Progenitor cell of endocrine pancreas (in vitro differentiated cells): Measurements from ENCODE around the gene MLH3. TPM values are rescaled to one million over a fixed set of nuclear protein-coding genes. Genes with fewer than 3 reads are reported as not detected.

Experiments
- DNase-seq: peaks from one replicate; pipeline ENCODE4 v3.0.0; 2021; ENCODE audit warnings: low spot score; ENCODE audit not compliant: unreplicated experiment
- H3K27ac Mint-ChIP-seq: 2 replicates; pipeline ENCODE4 v1.8.0; 2021; ENCODE audit warnings: mild to moderate bottlenecking, moderate library complexity, mixed read lengths
- H3K27me3 Mint-ChIP-seq: 2 replicates; pipeline ENCODE4 v1.8.0; 2021; ENCODE audit warnings: mixed read lengths
- H3K36me3 Mint-ChIP-seq: 2 replicates; pipeline ENCODE4 v1.8.0; 2022; ENCODE audit warnings: mixed read lengths; ENCODE audit not compliant: insufficient read depth
- H3K4me1 Mint-ChIP-seq: 2 replicates; pipeline ENCODE4 v1.8.0; 2021; ENCODE audit warnings: low read depth, mixed read lengths
- H3K4me3 Mint-ChIP-seq: 2 replicates; pipeline ENCODE4 v1.8.0; 2021; ENCODE audit warnings: low read depth, mild to moderate bottlenecking, moderate library complexity, mixed read lengths
- H3K9me3 Mint-ChIP-seq: 2 replicates; pipeline ENCODE4 v1.8.0; 2021; ENCODE audit warnings: low read depth, mixed read lengths
- total RNA-seq: library from RNA; stranded (reverse); gene quantifications from 2 replicates; pipeline ENCODE4 v1.2.1, GENCODE V29; 2021
- TF ChIP-seq, protein P1 (sequence below): fragments of 200-600 bp; sonication (generic); IDR thresholded peaks from one replicate; pipeline ENCODE4 v1.5.0; 2021; ENCODE audit warnings: antibody characterized with exemption, mild to moderate bottlenecking; ENCODE audit not compliant: unreplicated experiment

MLH3 gene
- total RNA-seq, 1 donor from 2014 or later, result 30.8 TPM

- H3K4me1 Mint-ChIP-seq, result no peaks in the 10 kb centered on the region
- no peaks in the 10 kb centered on the region for H3K36me3 Mint-ChIP-seq
- H3K27me3 Mint-ChIP-seq, result peaks cover 4% of the 10 kb centered on the region
- no peak overlapping the region for H3K4me3 Mint-ChIP-seq
- no peaks in the 10 kb centered on the region for H3K9me3 Mint-ChIP-seq
- H3K27ac Mint-ChIP-seq, result no peak overlapping the region
- no peak for DNase-seq
- TF ChIP-seq, protein P1, sequence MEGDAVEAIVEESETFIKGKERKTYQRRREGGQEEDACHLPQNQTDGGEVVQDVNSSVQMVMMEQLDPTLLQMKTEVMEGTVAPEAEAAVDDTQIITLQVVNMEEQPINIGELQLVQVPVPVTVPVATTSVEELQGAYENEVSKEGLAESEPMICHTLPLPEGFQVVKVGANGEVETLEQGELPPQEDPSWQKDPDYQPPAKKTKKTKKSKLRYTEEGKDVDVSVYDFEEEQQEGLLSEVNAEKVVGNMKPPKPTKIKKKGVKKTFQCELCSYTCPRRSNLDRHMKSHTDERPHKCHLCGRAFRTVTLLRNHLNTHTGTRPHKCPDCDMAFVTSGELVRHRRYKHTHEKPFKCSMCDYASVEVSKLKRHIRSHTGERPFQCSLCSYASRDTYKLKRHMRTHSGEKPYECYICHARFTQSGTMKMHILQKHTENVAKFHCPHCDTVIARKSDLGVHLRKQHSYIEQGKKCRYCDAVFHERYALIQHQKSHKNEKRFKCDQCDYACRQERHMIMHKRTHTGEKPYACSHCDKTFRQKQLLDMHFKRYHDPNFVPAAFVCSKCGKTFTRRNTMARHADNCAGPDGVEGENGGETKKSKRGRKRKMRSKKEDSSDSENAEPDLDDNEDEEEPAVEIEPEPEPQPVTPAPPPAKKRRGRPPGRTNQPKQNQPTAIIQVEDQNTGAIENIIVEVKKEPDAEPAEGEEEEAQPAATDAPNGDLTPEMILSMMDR, result no peak
Measured at GRCh38 chr14:74988993-74989392, 62.3 kb downstream of the MLH3 start.

DNA sequence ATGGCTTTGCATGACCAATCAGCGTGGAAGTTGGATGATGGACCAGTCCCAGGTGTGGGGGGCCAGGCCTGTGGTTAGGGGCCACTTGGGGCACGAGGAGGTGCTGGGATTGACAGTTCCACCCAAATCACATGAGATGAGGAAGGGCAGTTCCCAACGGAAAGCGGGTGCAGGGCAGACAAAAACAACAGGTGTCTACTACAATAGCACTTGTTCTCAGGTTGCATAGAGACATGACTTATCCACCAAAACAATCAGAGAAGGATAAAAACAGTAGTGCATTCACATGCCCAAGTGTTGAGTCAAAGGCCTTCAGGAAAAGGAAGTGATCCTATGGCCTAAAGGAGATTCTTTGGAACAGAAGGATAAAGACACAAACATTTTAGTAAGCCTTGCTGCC, 63.1 kb downstream of the MLH3 start:
- H3K27ac Mint-ChIP-seq, result no peak overlapping the region
- no peak overlapping the region for H3K4me3 Mint-ChIP-seq
- H3K4me1 Mint-ChIP-seq, result no peaks in the 10 kb centered on the region
- H3K9me3 Mint-ChIP-seq, result no peaks in the 10 kb centered on the region
- TF ChIP-seq, protein P1, result no peak
- peaks cover 4% of the 10 kb centered on the region for H3K27me3 Mint-ChIP-seq
- no peak for DNase-seq
- no peaks in the 10 kb centered on the region for H3K36me3 Mint-ChIP-seq

DNA sequence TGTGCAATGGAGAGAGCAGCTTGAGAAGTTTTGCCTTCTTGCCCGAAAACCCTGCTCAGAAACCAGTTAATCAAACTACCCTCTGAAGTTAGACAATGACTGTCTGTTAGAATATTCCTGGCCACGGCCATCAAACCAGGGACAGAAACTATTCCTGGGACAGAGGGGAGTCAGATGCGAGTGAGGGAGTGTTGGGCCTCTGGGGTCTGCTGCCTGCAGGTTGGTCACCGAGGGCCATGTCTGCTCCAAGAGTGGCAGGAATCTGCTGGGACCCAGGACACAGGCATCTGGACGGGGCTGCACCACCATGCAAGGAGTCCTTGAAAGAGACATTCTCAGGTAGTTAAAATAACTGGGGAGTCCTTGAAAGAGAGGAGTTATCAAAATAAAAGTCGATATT, 65.5 kb downstream of the MLH3 start:
- no peak overlapping the region for H3K4me3 Mint-ChIP-seq
- H3K4me1 Mint-ChIP-seq, result no peaks in the 10 kb centered on the region
- DNase-seq, result no peak
- TF ChIP-seq, protein P1, result no peak
- no peaks in the 10 kb centered on the region for H3K9me3 Mint-ChIP-seq
- H3K27me3 Mint-ChIP-seq, result peaks cover 19% of the 10 kb centered on the region
- no peaks in the 10 kb centered on the region for H3K36me3 Mint-ChIP-seq
- no peak overlapping the region for H3K27ac Mint-ChIP-seq

DNA sequence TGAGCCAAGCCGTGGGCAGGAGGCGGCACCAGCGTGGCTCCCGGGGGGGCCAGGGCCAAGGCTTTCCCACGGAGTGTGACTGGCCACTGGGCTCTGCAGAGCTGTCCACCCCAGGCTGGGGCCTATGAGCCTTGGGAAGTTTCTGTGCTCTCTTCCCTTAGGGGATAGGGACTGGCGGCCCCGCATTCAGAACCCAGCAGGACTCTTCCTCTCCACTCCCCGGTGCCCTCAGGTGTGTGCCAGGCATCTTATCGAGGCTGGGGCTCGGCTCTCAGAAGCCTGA, 66.3 kb downstream of the MLH3 start:
- H3K27me3 Mint-ChIP-seq, result peaks cover 19% of the 10 kb centered on the region

GRCh38 chr14:74984236-74985027, 66.8 kb downstream of the MLH3 start:
- Mint-ChIP-seq H3K4me3 (no peak overlapping the region), H3K4me1 (peaks cover 4% of the 10 kb centered on the region), H3K27ac (no peak overlapping the region)

More for the DNA sequence above, 66.3 kb downstream of the MLH3 start:
- no peak overlapping the region for H3K27ac Mint-ChIP-seq
- no peak overlapping the region for H3K4me3 Mint-ChIP-seq
- TF ChIP-seq, protein P1, result no peak
- no peaks in the 10 kb centered on the region for H3K9me3 Mint-ChIP-seq
- DNase-seq, result no peak
- peaks cover 2% of the 10 kb centered on the region for H3K4me1 Mint-ChIP-seq
- no peaks in the 10 kb centered on the region for H3K36me3 Mint-ChIP-seq

More at GRCh38 chr14:74984236-74985027, 66.8 kb downstream of the MLH3 start:
- H3K9me3 Mint-ChIP-seq, result no peaks in the 10 kb centered on the region
- peaks cover 22% of the 10 kb centered on the region for H3K27me3 Mint-ChIP-seq
- no peak for DNase-seq
- TF ChIP-seq, protein P1, result no peak
- no peaks in the 10 kb centered on the region for H3K36me3 Mint-ChIP-seq
